PC-9 (cell line): ENCODE measurements around the gene ADAMTS20.

ENCODE experiments used
- EZH2 ChIP-seq: fragments of 200-600 bp; sonication (generic); IDR thresholded peaks from 2 replicates; pipeline ENCODE4 v1.8.0; 2017; ENCODE audit warnings: antibody characterized with exemption, low read depth
- TF ChIP-seq, protein P1 (sequence below): fragments of 200-600 bp; sonication (generic); conservative IDR thresholded peaks from 2 replicates; pipeline ENCODE4 v1.6.1; 2017; ENCODE audit warnings: mixed run types, antibody characterized with exemption, mild to moderate bottlenecking, moderate library complexity

DNA sequence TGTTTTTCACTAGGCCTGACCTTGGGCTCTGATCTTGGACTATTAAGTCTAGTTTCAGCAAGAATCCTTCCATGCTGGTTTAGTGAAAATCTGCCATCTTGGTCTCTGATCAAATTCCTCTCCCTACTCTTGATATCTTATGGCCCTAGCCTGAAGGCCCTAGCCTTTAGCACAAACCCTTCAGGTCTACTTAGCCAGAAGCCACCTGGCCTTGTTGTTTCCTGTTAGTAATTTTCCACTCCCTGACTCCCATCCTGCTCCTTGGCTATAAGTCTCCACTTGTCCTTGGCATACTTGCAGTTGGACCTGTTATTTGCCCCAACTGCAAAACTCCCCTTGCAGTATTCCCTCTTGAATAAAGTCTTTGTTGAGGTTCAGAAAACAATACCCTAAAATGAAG, 241.4 kb downstream of the ADAMTS20 start:
- TF ChIP-seq, protein P1, sequence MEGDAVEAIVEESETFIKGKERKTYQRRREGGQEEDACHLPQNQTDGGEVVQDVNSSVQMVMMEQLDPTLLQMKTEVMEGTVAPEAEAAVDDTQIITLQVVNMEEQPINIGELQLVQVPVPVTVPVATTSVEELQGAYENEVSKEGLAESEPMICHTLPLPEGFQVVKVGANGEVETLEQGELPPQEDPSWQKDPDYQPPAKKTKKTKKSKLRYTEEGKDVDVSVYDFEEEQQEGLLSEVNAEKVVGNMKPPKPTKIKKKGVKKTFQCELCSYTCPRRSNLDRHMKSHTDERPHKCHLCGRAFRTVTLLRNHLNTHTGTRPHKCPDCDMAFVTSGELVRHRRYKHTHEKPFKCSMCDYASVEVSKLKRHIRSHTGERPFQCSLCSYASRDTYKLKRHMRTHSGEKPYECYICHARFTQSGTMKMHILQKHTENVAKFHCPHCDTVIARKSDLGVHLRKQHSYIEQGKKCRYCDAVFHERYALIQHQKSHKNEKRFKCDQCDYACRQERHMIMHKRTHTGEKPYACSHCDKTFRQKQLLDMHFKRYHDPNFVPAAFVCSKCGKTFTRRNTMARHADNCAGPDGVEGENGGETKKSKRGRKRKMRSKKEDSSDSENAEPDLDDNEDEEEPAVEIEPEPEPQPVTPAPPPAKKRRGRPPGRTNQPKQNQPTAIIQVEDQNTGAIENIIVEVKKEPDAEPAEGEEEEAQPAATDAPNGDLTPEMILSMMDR, result no peak
- no peak for TF ChIP-seq EZH2
